MCF 10A (cell line): ENCODE measurements around the gene SAE1. TPM values are rescaled to one million over a fixed set of nuclear protein-coding genes. Genes with fewer than 3 reads are reported as not detected.

Experiments used
- BruUV-seq: library from RNA; stranded (reverse); fragments of 400-500 nt; replicated peaks from 2 replicates; lab custom pipeline; 2021; lab: Mats Ljungman, UMichigan
- CTCF ChIA-PET: fragments of 300-600 bp; sonication (Branson Sonifier 250); formaldehyde crosslinking; extraction: SDS; loops from one replicate; lab custom pipeline; 2021; ENCODE audit warnings: antibody characterized with exemption, inconsistent platforms; lab: Yijun Ruan, JAX
- POLR2A ChIA-PET: fragments of 300-600, 350-650 bp; sonication (Branson Sonifier 250); formaldehyde crosslinking; extraction: SDS; loops from one replicate; lab custom pipeline; 2020; ENCODE audit warnings: antibody characterized with exemption, inconsistent platforms; lab: Yijun Ruan, JAX
- DNase-seq: peaks from one replicate; pipeline ENCODE4 v3.0.0-alpha.2; 2018; ENCODE audit not compliant: unreplicated experiment
- H3K27ac Mint-ChIP-seq: one replicate; pipeline ENCODE4 v1.8.0; 2022; ENCODE audit warnings: mild to moderate bottlenecking, low read depth, mixed read lengths; ENCODE audit not compliant: unreplicated experiment
- H3K27me3 Mint-ChIP-seq: one replicate; pipeline ENCODE4 v1.8.0; 2022; ENCODE audit warnings: mixed read lengths; ENCODE audit not compliant: insufficient read depth, unreplicated experiment
- H3K36me3 Mint-ChIP-seq: one replicate; pipeline ENCODE4 v1.8.0; 2022; ENCODE audit warnings: mild to moderate bottlenecking, moderate library complexity, mixed read lengths; ENCODE audit not compliant: insufficient read depth, unreplicated experiment
- H3K4me1 Mint-ChIP-seq: one replicate; pipeline ENCODE4 v1.8.0; 2022; ENCODE audit warnings: mixed read lengths; ENCODE audit not compliant: insufficient read depth, unreplicated experiment
- H3K4me3 Mint-ChIP-seq: one replicate; pipeline ENCODE4 v1.8.0; 2022; ENCODE audit warnings: mild to moderate bottlenecking, moderate library complexity, mixed read lengths; ENCODE audit not compliant: unreplicated experiment
- H3K9me3 Mint-ChIP-seq: one replicate; pipeline ENCODE4 v1.8.0; 2022; ENCODE audit warnings: mixed read lengths; ENCODE audit not compliant: unreplicated experiment
- intact Hi-C: fragments of 100-400 bp; cut with micrococcal nuclease; formaldehyde crosslinking; loops from 2 replicates; pipeline ENCODE4 v1.14.1; 2022
- total RNA-seq: library from RNA; stranded (reverse); gene quantifications from 2 replicates; pipeline ENCODE4 v1.2.3, GENCODE V29; 2022
- TF ChIP-seq, protein P1 (sequence below): fragments of 200-600 bp; IDR thresholded peaks from one replicate; pipeline ENCODE4 v1.8.0; 2022; ENCODE audit warnings: antibody characterized with exemption, mild to moderate bottlenecking; ENCODE audit not compliant: unreplicated experiment

Gene SAE1
- total RNA-seq, 1 experiment from 2014 or later: 81.7 TPM

DNA sequence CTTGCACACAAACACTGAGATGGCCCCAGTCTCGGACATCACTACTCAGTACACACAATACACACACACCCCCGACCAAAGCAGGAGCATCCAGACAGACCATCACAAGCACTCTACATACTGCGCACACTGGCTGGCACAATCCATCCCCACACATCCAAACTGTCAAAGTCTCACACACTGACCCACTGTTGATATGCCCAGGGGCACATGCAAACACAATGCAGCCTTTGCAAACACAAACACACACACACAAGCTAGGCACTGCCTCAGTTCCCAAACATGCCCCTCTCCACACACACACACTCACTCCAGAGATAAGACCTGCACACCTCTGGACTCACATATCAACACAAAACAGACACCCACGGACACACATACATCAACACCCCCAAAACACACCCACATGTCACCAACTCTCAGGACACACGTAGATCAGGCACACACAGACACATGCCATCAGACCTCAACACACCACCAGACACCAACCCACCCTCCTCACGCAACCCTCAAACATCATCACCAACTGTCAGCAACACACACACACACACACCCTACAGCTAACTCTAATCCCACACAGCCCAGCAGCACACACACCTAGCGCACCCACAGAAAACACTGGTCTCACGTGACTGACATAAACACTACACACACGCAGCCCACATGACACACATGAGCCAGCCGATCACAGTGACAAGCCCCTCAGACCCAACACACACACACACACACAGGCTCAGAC, 98.5 kb downstream of the SAE1 start:
- BruUV-seq: no TSS peak
- Mint-ChIP-seq H3K4me3 (no peak overlapping the region), H3K27ac (no peak overlapping the region), H3K27me3 (no peaks in the 10 kb centered on the region), H3K9me3 (no peaks in the 10 kb centered on the region), H3K4me1 (peaks cover 18% of the 10 kb centered on the region), H3K36me3 (peaks cover 21% of the 10 kb centered on the region)
- ChIA-PET CTCF (interaction anchor here (0.6 to 1.6 kb wide), 2 partner anchors 15 to 1263 kb away, joined by 4 to 5 read pairs; no protein-coding TSS in a partner anchor), POLR2A (interaction anchor here (0.6 to 7.8 kb wide), 8 partner anchors 12 to 1761 kb away, joined by 3 to 56 read pairs (median 7); partner anchors contain the start of genes CCDC9, FOSB and ZC3H4)
- intact Hi-C loops: no loop called here
- peak; percentile 31 for DNase-seq
- TF ChIP-seq, protein P1, sequence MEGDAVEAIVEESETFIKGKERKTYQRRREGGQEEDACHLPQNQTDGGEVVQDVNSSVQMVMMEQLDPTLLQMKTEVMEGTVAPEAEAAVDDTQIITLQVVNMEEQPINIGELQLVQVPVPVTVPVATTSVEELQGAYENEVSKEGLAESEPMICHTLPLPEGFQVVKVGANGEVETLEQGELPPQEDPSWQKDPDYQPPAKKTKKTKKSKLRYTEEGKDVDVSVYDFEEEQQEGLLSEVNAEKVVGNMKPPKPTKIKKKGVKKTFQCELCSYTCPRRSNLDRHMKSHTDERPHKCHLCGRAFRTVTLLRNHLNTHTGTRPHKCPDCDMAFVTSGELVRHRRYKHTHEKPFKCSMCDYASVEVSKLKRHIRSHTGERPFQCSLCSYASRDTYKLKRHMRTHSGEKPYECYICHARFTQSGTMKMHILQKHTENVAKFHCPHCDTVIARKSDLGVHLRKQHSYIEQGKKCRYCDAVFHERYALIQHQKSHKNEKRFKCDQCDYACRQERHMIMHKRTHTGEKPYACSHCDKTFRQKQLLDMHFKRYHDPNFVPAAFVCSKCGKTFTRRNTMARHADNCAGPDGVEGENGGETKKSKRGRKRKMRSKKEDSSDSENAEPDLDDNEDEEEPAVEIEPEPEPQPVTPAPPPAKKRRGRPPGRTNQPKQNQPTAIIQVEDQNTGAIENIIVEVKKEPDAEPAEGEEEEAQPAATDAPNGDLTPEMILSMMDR: no peak

DNA sequence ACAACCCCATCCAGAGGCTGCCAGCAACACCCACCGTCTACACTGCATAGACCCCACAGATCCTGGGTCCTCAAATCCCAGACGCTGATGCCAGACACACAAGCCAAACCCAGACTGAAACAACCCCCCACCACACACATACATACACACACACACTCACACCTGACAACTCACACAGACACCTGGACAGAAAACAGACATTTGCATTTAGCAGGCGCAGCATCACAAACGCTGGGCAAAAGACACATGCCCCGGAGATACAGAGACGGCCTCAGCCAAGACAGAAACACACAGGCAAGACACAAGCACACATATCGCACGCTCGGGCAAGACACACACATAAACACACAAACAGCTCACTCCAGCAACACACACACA, 99.0 kb downstream of the SAE1 start:
- Mint-ChIP-seq H3K4me1 (peaks cover 18% of the 10 kb centered on the region), H3K27ac (no peak overlapping the region), H3K27me3 (no peaks in the 10 kb centered on the region), H3K4me3 (no peak overlapping the region), H3K9me3 (no peaks in the 10 kb centered on the region), H3K36me3 (peaks cover 19% of the 10 kb centered on the region)
- peak; percentile 37 for DNase-seq
- CTCF ChIA-PET: interaction anchor here (0.6 to 1.6 kb wide), 2 partner anchors 15 to 1263 kb away, joined by 4 to 5 read pairs; no protein-coding TSS in a partner anchor
- TF ChIP-seq, protein P1: no peak
- POLR2A ChIA-PET: interaction anchor here (0.6 to 7.8 kb wide), 7 partner anchors 11 to 1762 kb away, joined by 3 to 56 read pairs (median 7); partner anchors contain the start of genes CCDC9, FOSB and ZC3H4
- intact Hi-C loops: no loop called here
- BruUV-seq: no TSS peak

DNA sequence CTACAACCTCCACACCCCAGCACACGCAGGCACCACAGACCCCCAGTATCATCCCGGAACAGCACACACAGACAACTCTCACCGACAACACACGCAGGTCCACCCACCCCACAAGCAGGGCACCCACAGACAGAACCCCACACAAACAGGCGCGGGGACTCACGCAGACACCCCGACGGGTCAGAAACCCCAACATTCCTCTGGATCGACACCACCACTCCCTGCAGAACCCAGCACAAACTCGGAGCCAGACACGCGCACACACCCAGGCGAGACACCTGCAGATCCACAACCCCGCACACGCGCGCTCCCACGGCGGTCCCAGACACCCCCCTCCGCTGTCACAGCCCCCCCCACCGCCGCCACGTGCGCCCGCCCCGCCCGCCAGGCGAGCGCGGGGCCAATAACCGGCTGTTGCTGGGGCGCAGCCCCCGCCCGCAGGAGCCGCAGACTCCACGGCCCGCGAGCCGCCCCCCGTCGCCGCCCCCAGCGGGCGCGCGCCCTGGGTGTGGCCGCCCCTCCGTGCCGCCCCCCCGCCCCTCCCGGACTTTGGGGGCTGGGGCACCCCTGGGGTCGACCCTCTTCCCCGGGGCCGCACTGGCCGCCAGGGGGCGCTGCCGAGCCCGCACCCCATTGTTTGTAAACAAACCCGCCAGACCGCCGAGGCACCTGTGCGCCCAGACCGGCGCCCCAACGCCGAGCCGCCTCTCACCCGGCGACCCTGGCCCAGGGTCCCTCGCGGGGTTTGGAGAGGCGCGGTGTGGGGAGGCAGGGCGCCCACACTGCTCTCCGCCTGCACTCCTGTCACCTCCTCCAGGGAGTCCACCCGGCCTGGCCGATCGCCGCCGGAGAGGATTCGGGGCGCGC, 99.7 kb downstream of the SAE1 start:
- Mint-ChIP-seq H3K4me1 (peaks cover 18% of the 10 kb centered on the region), H3K9me3 (no peaks in the 10 kb centered on the region), H3K27me3 (no peaks in the 10 kb centered on the region), H3K4me3 (no peak overlapping the region), H3K27ac (no peak overlapping the region), H3K36me3 (peaks cover 17% of the 10 kb centered on the region)
- TF ChIP-seq, protein P1: peak; percentile 97
- ChIA-PET POLR2A (interaction anchor here (1.4 to 7.8 kb wide), 5 partner anchors 11 to 27 kb away, joined by 7 to 56 read pairs (median 9); partner anchors contain the start of gene CCDC9), CTCF (interaction anchor here (0.6 to 1.6 kb wide), 2 partner anchors 14 to 1262 kb away, joined by 4 to 5 read pairs; no protein-coding TSS in a partner anchor)
- peak; percentile 52 for DNase-seq
- intact Hi-C loops: no loop called here
- no TSS peak for BruUV-seq

DNA sequence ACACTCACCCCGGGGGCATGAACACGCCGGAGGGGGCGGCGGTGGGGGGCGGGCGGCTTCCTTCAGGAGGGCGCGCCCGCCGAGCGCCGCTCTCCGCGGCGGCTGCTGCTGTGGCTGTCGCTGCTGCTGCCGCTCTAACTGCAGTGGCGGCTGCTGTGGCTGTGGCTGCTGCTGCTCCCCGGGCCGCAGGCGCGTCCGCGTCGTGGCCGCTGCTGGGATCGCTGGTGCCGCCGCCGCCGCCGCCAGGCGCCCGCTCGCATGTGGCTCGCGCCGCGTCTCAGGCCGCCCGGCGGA, 100.2 kb downstream of the SAE1 start, which contains the start of gene BBC3:
BBC3 (minus strand) TSS at position 279 of the 294 bp plus-strand sequence. CDS start 2,768 bp downstream, outside the sequence.
- H3K27ac Mint-ChIP-seq: peak within 1 kb of the TSS; percentile 87
- TF ChIP-seq, protein P1: no peak
- H3K4me1 Mint-ChIP-seq: peaks cover 12% of the 10 kb centered on the region
- H3K9me3 Mint-ChIP-seq: no peaks in the 10 kb centered on the region
- ChIA-PET POLR2A (no interaction called here), CTCF (no interaction called here)
- DNase-seq: no peak
- intact Hi-C loops: no loop called here
- H3K4me3 Mint-ChIP-seq: no peak within 1 kb of the TSS
- H3K27me3 Mint-ChIP-seq: no peaks in the 10 kb centered on the region
- peaks cover 12% of the 10 kb centered on the region for H3K36me3 Mint-ChIP-seq
- no TSS peak for BruUV-seq
